D721Med (cell line): ENCODE measurements around the gene HPSE.

Experiments used
- DNase-seq: peaks from one replicate; pipeline ENCODE4 v3.0.0; 2011; ENCODE audit warnings: low spot score; ENCODE audit not compliant: insufficient read length
- FAIRE-seq: peaks from 2 replicates; lab custom pipeline; 2011; peaks lifted over from hg19 to GRCh38; lab: Jason Lieb, UNC
- CTCF ChIP-seq: IDR thresholded peaks from 2 replicates; pipeline ENCODE4 v1.5.1; 2012; ENCODE audit warnings: mild to moderate bottlenecking, control low read depth; ENCODE audit not compliant: insufficient read depth; ENCODE audit errors: missing control alignments

HPSE gene

GRCh38 chr4:83358410-83358809 is 23.8 kb upstream of the HPSE start:
- FAIRE-seq: no peak
- TF ChIP-seq CTCF: no peak
- DNase-seq: no peak

GRCh38 chr4:83356899-83357661 is 22.4 kb upstream of the HPSE start:
- no peak for FAIRE-seq
- TF ChIP-seq CTCF: no peak
- no peak for DNase-seq

- TF ChIP-seq CTCF: no peak
- no peak for DNase-seq
- no peak for FAIRE-seq
Observed at GRCh38 chr4:83353516-83353915, 18.9 kb upstream of the HPSE start.

- DNase-seq: no peak
- no peak for TF ChIP-seq CTCF
- FAIRE-seq: no peak
Observed at GRCh38 chr4:83348074-83348473, 13.4 kb upstream of the HPSE start.

GRCh38 chr4:83342476-83342875 is 7.8 kb upstream of the HPSE start:
- no peak for DNase-seq
- FAIRE-seq: no peak
- TF ChIP-seq CTCF: no peak

- no peak for TF ChIP-seq CTCF
- FAIRE-seq: no peak
- no peak for DNase-seq
Observed at GRCh38 chr4:83340692-83341343, 6.2 kb upstream of the HPSE start.

GRCh38 chr4:83339573-83339972 is 4.9 kb upstream of the HPSE start:
- TF ChIP-seq CTCF: no peak
- FAIRE-seq (no peak), DNase-seq (no peak)
